Endometrial microvascular endothelial cells (primary cell): ENCODE measurements around the gene DYRK1A. TPM values are rescaled to one million over a fixed set of nuclear protein-coding genes. Genes with fewer than 3 reads are reported as not detected.

Experiments used
- in situ Hi-C: cut with HindIII; loops from 2 replicates; pipeline ENCODE4 v1.10.0; 2017; ENCODE audit warnings: low sequenced_read_pairs, low pct_unique_long_range_greater_than_20kb; ENCODE audit errors: inconsistent ontology term
- total RNA-seq: library from RNA; depleted of rRNA; stranded (reverse); fragments of >200 nt; gene quantifications from one replicate; pipeline ENCODE4 v1.2.3, GENCODE V29; 2015; ENCODE audit errors: inconsistent ontology term

Gene DYRK1A
- total RNA-seq, 1 donor from 2014 or later = 36.7 TPM

GRCh38 chr21:37565530-37566223 is 199.1 kb downstream of the DYRK1A start:
- in situ Hi-C loops = no loop called here

- in situ Hi-C loops = no loop called here
Measured at GRCh38 chr21:37566790-37567615, 200.4 kb downstream of the DYRK1A start.

- in situ Hi-C loops = no loop called here
Measured at GRCh38 chr21:37568415-37568814, 201.8 kb downstream of the DYRK1A start.

GRCh38 chr21:37568916-37569315 is 202.3 kb downstream of the DYRK1A start:
- in situ Hi-C loops = no loop called here

- in situ Hi-C loops = no loop called here
Measured at GRCh38 chr21:37571442-37571841, 204.9 kb downstream of the DYRK1A start.

- in situ Hi-C loops = no loop called here
Measured at GRCh38 chr21:37574316-37574715, 207.7 kb downstream of the DYRK1A start.

GRCh38 chr21:37574751-37575150 is 208.2 kb downstream of the DYRK1A start:
- in situ Hi-C loops = no loop called here

GRCh38 chr21:37575580-37575979 is 209.0 kb downstream of the DYRK1A start:
- in situ Hi-C loops = no loop called here

Other genes starting within 250 kb of the DYRK1A start
- gene VPS26C, start 99.4 kb upstream of the DYRK1A start, total RNA-seq = 134 TPM